Gastroesophageal sphincter (tissue), 3 donors: ENCODE results near the gene CLCNKA.

Source experiments
- CTCF ChIP-seq, 4 experiments: fragments of 200-600 bp in 2 of 4; fragments of 450-650 bp in 2 of 4; sonication (generic) in 1 of 4; IDR thresholded peaks; one replicate each; pipeline ENCODE4 v1.5.1; 2017 to 2019; ENCODE audit warnings: antibody characterized with exemption in 4 of 4, mild to moderate bottlenecking in 2 of 4, moderate library complexity in 2 of 4
- EP300 ChIP-seq: sonication (generic); formaldehyde crosslinking; IDR thresholded peaks from one replicate; pipeline ENCODE4 v1.6.1; 2017; ENCODE audit warnings: antibody characterized with exemption, mild to moderate bottlenecking
- POLR2A ChIP-seq, 2 donors: fragments of 450-650 bp; IDR thresholded peaks; one replicate each; pipeline ENCODE4 v1.6.1; 2017; ENCODE audit warnings: antibody characterized with exemption in 2 of 2, mild to moderate bottlenecking in 2 of 2, moderate library complexity in 1 of 2
- POLR2AphosphoS5 ChIP-seq: sonication (generic); formaldehyde crosslinking; IDR thresholded peaks from one replicate; pipeline ENCODE4 v1.6.1; 2017; ENCODE audit warnings: antibody characterized with exemption

GRCh38 chr1:16074217-16074616, 52.4 kb downstream of the CLCNKA start:
- no peak for TF ChIP-seq CTCF (IDR thresholded peaks at IDR 0.05)
- no peak for TF ChIP-seq POLR2AphosphoS5
- no peak for TF ChIP-seq POLR2A (IDR thresholded peaks at IDR 0.05)
- TF ChIP-seq EP300 = no peak
